B cell (primary cell): ENCODE results near the gene FBXO44. TPM values are rescaled to one million over a fixed set of nuclear protein-coding genes. Genes with fewer than 3 reads are reported as not detected.

Experiments used
- ATAC-seq: fragments of 200-7000 bp; cut with Tn5 transposase; one replicate; pipeline ENCODE4 v1.10.0; 2021; ENCODE audit warnings: low read depth, mild to moderate bottlenecking, moderate number of reproducible peaks, moderate library complexity
- CTCF ChIA-PET: fragments of 350-600 bp; sonication (Branson Sonifier 250); formaldehyde crosslinking; loops from one replicate; lab custom pipeline; 2021; ENCODE audit warnings: antibody characterized with exemption, inconsistent platforms; lab: Charles Lee
- POLR2A ChIA-PET: fragments of 350-600 bp; sonication (Branson Sonifier 250); formaldehyde crosslinking; loops from one replicate; lab custom pipeline; 2021; ENCODE audit warnings: antibody characterized with exemption; lab: Charles Lee
- DNase-seq: peaks from one replicate; pipeline ENCODE4 v3.0.0; 2013
- H2AFZ ChIP-seq: 2 replicates; pipeline ENCODE4 v1.6.1; 2012; ENCODE audit warnings: mild to moderate bottlenecking, low read depth, low read length; ENCODE audit not compliant: insufficient read depth, poor library complexity, severe bottlenecking
- H3K27ac ChIP-seq, 2 donors: 1 replicate in 1 of 2; 2 replicates in 1 of 2; pipeline ENCODE4 v1.5.1; 2012 to 2013; ENCODE audit warnings: low read length in 2 of 2, mild to moderate bottlenecking in 2 of 2, moderate library complexity in 1 of 2
- H3K27me3 ChIP-seq, 4 experiments: fragments of 200-600 bp in 1 of 4; sonication (generic) in 1 of 4; replicated peaks in 1 of 4; 1 replicate in 2 of 4; 2 replicates in 2 of 4; pipeline versions ENCODE4 v1.6.1 to v1.7.0; 2013 to 2016; ENCODE audit warnings: low read length in 3 of 4, mild to moderate bottlenecking in 2 of 4, mixed read lengths in 1 of 4, moderate library complexity in 1 of 4; ENCODE audit not compliant: insufficient read depth in 4 of 4, control insufficient read depth in 3 of 4; ENCODE audit errors: control extremely low read depth in 1 of 4
- H3K36me3 ChIP-seq, 2 experiments: replicated peaks in 1 of 2; 1 replicate in 1 of 2; 2 replicates in 1 of 2; pipeline versions ENCODE4 v1.6.1 to v1.7.1; 2013; ENCODE audit warnings: low read length in 1 of 2; ENCODE audit not compliant: insufficient read depth in 2 of 2, control insufficient read depth in 1 of 2; ENCODE audit errors: control extremely low read depth in 1 of 2, extremely low read depth in 1 of 2
- H3K4me1 ChIP-seq, 2 donors: fragments of 200-600 bp in 1 of 2; sonication (generic) in 1 of 2; 1 replicate in 1 of 2; 2 replicates in 1 of 2; pipeline versions ENCODE4 v1.5.1 to v1.6.1; 2013 to 2017; ENCODE audit warnings: low read length in 2 of 2; ENCODE audit not compliant: control insufficient read depth in 2 of 2, insufficient read depth in 2 of 2
- H3K4me2 ChIP-seq: replicated peaks from 2 replicates; pipeline ENCODE3; 2012; ENCODE audit warnings: mild to moderate bottlenecking, low read depth, low read length; ENCODE audit not compliant: poor library complexity, severe bottlenecking
- H3K4me3 ChIP-seq, 5 experiments: fragments of 200-600 bp in 1 of 5; sonication (generic) in 1 of 5; 1 replicate in 3 of 5; 2 replicates in 2 of 5; pipeline versions ENCODE4 v1.5.1 to v1.7.0; 2011 to 2016; ENCODE audit warnings: low read length in 4 of 5, mild to moderate bottlenecking in 4 of 5, low read depth in 2 of 5, control low read depth in 1 of 5, moderate library complexity in 1 of 5; ENCODE audit not compliant: insufficient read depth in 1 of 5; ENCODE audit errors: control extremely low read depth in 1 of 5, extremely low read depth in 1 of 5
- H3K79me2 ChIP-seq: fragments of 200-600 bp; sonication (generic); one replicate; pipeline ENCODE4 v1.6.0; 2016; ENCODE audit warnings: low read length; ENCODE audit not compliant: control insufficient read depth, insufficient read depth
- H3K9ac ChIP-seq: fragments of 200-600 bp; sonication (generic); 2 replicates; pipeline ENCODE4 v1.6.1; 2017; ENCODE audit warnings: mild to moderate bottlenecking, low read length, moderate library complexity
- H3K9me3 ChIP-seq, 3 donors: one replicate each; pipeline versions ENCODE4 v1.6.1 to v1.7.1; 2013; ENCODE audit warnings: low read length in 2 of 3; ENCODE audit not compliant: control insufficient read depth in 2 of 3, insufficient read depth in 1 of 3; ENCODE audit errors: control extremely low read depth in 1 of 3
- H4K20me1 ChIP-seq: 2 replicates; pipeline ENCODE4 v1.6.0; 2012; ENCODE audit warnings: mild to moderate bottlenecking, low read length; ENCODE audit not compliant: insufficient read depth, control insufficient read depth, poor library complexity, severe bottlenecking
- H3K27ac Mint-ChIP-seq: one replicate; pipeline ENCODE4 v1.8.0; 2021; ENCODE audit warnings: mixed read lengths
- H3K27me3 Mint-ChIP-seq: one replicate; pipeline ENCODE4 v1.8.0; 2021; ENCODE audit warnings: mixed read lengths
- H3K4me1 Mint-ChIP-seq: one replicate; pipeline ENCODE4 v1.8.0; 2021; ENCODE audit warnings: mixed read lengths
- H3K4me3 Mint-ChIP-seq: one replicate; pipeline ENCODE4 v1.8.0; 2021; ENCODE audit warnings: mixed read lengths
- H3K9me3 Mint-ChIP-seq: one replicate; pipeline ENCODE4 v1.8.0; 2022; ENCODE audit warnings: mixed read lengths; ENCODE audit not compliant: insufficient read depth
- CTCF ChIP-seq: fragments of 200-600 bp; IDR thresholded peaks from one replicate; pipeline ENCODE4 v1.8.0; 2022; ENCODE audit warnings: antibody characterized with exemption, mild to moderate bottlenecking
- EZH2 ChIP-seq: IDR thresholded peaks from 2 replicates; pipeline ENCODE4 v1.6.1; 2012; ENCODE audit warnings: borderline replicate concordance, low read depth, mild to moderate bottlenecking, moderate library complexity, low read length; ENCODE audit not compliant: insufficient read depth, poor library complexity, severe bottlenecking
- WGBS: methylation state at CpG from one replicate; pipeline ENCODE4 v1.1.5; 2013; ENCODE audit warnings: missing lambda C conversion rate; ENCODE audit not compliant: insufficient coverage; 5-methylcytosine and 5-hydroxymethylcytosine counted together
- intact Hi-C: fragments of 100-400 bp; cut with micrococcal nuclease; formaldehyde crosslinking; loops from one replicate; pipeline ENCODE4 v1.10.0; 2022
- polyA plus RNA-seq: library from polyadenylated mRNA; depleted of rRNA; stranded (reverse); fragments of >200 nt; gene quantifications from 2 replicates; pipeline ENCODE4 v1.2.3, GENCODE V29; 2012
- total RNA-seq, 2 donors: library from RNA; stranded (reverse); fragments of 120-200 nt in 1 of 2; gene quantifications; 1 replicate in 1 of 2; 2 replicates in 1 of 2; pipeline versions ENCODE4 v1.2.3 to v1.2.4, GENCODE V29; 2013 to 2022

The FBXO44 gene
- total and polyA plus RNA-seq, 2 donors (not counting 1 experiment from before 2014, with no cell fraction given): 61.5 to 101 TPM

GRCh38 chr1:11645270-11645669 is 9.4 kb upstream of the FBXO44 start:
- Histone ChIP-seq H3K27me3 (peaks cover 0 to 3% (median 0%) of the 10 kb centered on the region in 4 experiments), H3K79me2 (no peaks in the 10 kb centered on the region), H4K20me1 (no peaks in the 10 kb centered on the region), H3K9ac (no peak overlapping the region), H3K4me3 (no peak overlapping the region), H3K36me3 (no peaks in the 10 kb centered on the region), H3K4me1 (peaks cover 8 to 12% of the 10 kb centered on the region in 2 donors), H3K4me2 (no peak overlapping the region), H2AFZ (no peak overlapping the region), H3K27ac (no peak overlapping the region), H3K9me3 (peaks cover 0 to 3% (median 0%) of the 10 kb centered on the region in 3 donors)
- no peak for TF ChIP-seq CTCF
- no peak for TF ChIP-seq EZH2
- ChIA-PET CTCF (interaction anchor here (0.6 to 18.9 kb wide), 32 partner anchors 8 to 644 kb away, joined by 3 to 231 read pairs (median 4); partner anchors contain the start of genes DISP3, FBXO44 and FBXO6), POLR2A (interaction anchor here (1.0 to 1.5 kb wide), 3 partner anchors 19 to 158 kb away, joined by 3 to 6 read pairs (median 3); partner anchors contain the start of gene FBXO6)
- DNase-seq: no peak
- 92% methylated on average over 2 of the region's 5 CpGs for WGBS
- H3K4me3 Mint-ChIP-seq: no peak overlapping the region
- no peaks in the 10 kb centered on the region for H3K27me3 Mint-ChIP-seq
- no peak for ATAC-seq
- H3K9me3 Mint-ChIP-seq: no peaks in the 10 kb centered on the region
- intact Hi-C loops: loop anchor here (10.0 kb wide), 1 partner anchor 170 kb away; the partner anchor contains the start of gene DISP3
- H3K4me1 Mint-ChIP-seq: peaks cover 15% of the 10 kb centered on the region
- H3K27ac Mint-ChIP-seq: no peak overlapping the region

- Mint-ChIP-seq H3K27ac (no peak overlapping the region), H3K4me3 (no peak overlapping the region), H3K27me3 (no peaks in the 10 kb centered on the region), H3K9me3 (no peaks in the 10 kb centered on the region), H3K4me1 (peaks cover 18% of the 10 kb centered on the region)
- WGBS: 24% methylated on average over 6 of the region's 8 CpGs
- peak; percentile 79 for DNase-seq
- TF ChIP-seq EZH2 (no peak), CTCF (peak; percentile 93)
- no peaks in the 10 kb centered on the region for H4K20me1 ChIP-seq
- no peaks in the 10 kb centered on the region for H3K36me3 ChIP-seq
- H3K79me2 ChIP-seq: no peaks in the 10 kb centered on the region
- ChIA-PET CTCF (interaction anchor here (0.6 to 18.9 kb wide), 31 partner anchors 8 to 634 kb away, joined by 3 to 231 read pairs (median 4); partner anchors contain the start of genes AGTRAP, DISP3, FBXO44 and FBXO6), POLR2A (interaction anchor here (0.7 to 1.5 kb wide), 4 partner anchors 19 to 546 kb away, joined by 3 to 6 read pairs (median 4); partner anchors contain the start of genes EXOSC10 and FBXO6)
- H2AFZ ChIP-seq: no peak overlapping the region
- H3K27me3 ChIP-seq: peaks cover 0 to 3% (median 0%) of the 10 kb centered on the region in 4 experiments
- no peak overlapping the region for H3K4me2 ChIP-seq
- H3K27ac ChIP-seq: no peak overlapping the region
- intact Hi-C loops: loop anchor here (10.0 kb wide), 1 partner anchor 171 kb away; the partner anchor contains the start of gene DISP3
- peak; percentile 48 for ATAC-seq
- peaks cover 0 to 3% (median 0%) of the 10 kb centered on the region in 3 donors for H3K9me3 ChIP-seq
- no peak overlapping the region for H3K9ac ChIP-seq
- no peak overlapping the region for H3K4me3 ChIP-seq
- H3K4me1 ChIP-seq: peaks cover 12 to 16% of the 10 kb centered on the region in 2 donors
Measured at GRCh38 chr1:11645670-11646265, 8.9 kb upstream of the FBXO44 start.
